Measurements from ENCODE around the gene THBS3.

DNA sequence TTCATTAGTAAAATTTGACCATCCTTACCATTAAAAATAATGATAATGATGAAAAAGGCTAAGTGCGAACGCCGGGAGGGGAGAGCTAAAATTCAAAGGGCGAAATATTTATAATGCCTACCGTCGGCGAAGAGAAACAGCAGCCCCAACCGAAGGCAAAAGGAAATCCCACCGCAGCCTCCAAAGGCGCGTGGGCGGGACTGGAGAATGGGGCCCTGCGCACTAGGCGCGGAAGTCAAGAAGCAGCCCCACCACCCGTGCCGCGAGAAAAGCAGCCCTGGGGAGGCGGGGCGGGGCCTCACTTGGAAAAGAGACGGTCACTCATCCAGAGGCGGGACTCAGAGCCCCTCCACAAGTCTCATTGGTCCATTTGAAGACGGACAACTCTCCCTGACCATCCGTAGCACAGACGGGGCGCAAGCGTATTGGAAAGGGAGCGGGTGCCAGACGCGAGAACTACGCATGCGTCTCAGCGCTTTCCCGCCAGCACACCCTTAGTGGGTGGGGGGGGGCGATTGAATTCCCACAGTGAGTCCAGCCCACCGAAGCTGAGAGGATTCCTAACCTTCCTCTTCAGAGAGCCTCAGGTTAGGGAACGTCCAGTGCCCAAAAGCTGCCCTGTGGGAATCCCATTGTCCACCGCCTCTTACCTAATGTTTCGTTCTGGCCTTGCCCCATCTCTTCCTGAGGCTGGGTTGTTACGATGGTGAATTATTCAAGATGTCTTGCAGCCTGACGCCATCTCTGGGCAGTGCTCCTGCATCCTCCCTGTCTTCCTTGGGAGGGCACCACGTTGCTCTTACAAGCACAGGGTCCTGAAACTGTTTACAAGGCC is 19.8 kb upstream of the THBS3 start:
- TF ChIP-seq, protein P1, sequence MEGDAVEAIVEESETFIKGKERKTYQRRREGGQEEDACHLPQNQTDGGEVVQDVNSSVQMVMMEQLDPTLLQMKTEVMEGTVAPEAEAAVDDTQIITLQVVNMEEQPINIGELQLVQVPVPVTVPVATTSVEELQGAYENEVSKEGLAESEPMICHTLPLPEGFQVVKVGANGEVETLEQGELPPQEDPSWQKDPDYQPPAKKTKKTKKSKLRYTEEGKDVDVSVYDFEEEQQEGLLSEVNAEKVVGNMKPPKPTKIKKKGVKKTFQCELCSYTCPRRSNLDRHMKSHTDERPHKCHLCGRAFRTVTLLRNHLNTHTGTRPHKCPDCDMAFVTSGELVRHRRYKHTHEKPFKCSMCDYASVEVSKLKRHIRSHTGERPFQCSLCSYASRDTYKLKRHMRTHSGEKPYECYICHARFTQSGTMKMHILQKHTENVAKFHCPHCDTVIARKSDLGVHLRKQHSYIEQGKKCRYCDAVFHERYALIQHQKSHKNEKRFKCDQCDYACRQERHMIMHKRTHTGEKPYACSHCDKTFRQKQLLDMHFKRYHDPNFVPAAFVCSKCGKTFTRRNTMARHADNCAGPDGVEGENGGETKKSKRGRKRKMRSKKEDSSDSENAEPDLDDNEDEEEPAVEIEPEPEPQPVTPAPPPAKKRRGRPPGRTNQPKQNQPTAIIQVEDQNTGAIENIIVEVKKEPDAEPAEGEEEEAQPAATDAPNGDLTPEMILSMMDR (conservative IDR thresholded peaks at IDR 0.05; ENCODE audit: low read length): no peak
- TF ChIP-seq EZH2phosphoT487 (IDR thresholded peaks at IDR 0.05; ENCODE audit: borderline replicate concordance, low read depth, low read length): no peak
